Tracheal epithelial cell (primary cell): ENCODE data around the gene TDO2. TPM values are rescaled to one million over a fixed set of nuclear protein-coding genes. Genes with fewer than 3 reads are reported as not detected.

Experiments
- total RNA-seq: library from RNA; depleted of rRNA; stranded (reverse); fragments of >200 nt; gene quantifications from 2 replicates; pipeline ENCODE4 v1.2.1, GENCODE V29; 2014

Gene TDO2
- under 0.01 TPM in 1 of 2 replicates, not detected in the other for total RNA-seq

DNA sequence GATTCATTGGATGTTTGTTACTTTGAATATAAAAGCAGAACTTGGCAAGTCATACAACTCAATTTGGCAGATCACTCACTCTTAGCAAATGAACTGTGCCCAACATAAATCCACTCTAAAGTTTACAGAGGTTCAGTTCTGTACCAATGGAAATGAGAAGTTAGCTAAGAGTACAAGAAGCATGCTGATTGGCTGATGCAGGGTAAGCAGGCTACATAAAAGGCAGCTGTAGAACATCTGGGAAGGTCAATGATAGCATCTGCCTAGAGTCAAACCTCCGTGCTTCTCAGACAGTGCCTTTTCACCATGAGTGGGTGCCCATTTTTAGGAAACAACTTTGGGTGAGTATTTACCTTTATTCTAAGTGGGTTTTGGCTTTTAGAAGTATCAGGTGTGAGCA is at the start of gene TDO2:
Gene TDO2, plus strand, starts transcription at position 244 of the 400 bp plus-strand sequence. Its CDS starts 63 bp downstream, at position 307.

DNA sequence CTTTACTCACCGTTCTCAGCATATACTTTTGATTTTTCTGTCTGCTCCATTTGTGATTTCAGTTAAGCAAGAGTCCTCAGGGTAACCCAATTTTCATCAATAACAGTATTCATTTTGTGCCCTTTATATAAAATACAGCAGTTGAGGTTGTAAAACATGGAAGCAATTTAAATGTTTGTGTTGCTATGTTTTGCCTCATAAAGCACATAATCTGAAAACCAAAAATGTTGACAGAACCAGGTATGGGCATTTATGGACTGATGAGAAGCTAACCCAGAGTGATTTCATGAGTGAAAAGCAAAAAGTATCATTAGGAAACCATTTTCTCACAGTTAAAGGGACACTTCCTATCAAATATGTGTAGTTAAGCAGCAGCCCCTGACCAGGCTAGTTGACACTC is 37.3 kb upstream of the TDO2 start, which contains the start of gene ASIC5:
Gene ASIC5, minus strand, starts transcription at position 101 of the 400 bp plus-strand sequence. Its CDS starts 51 bp downstream, at position 50.

DNA sequence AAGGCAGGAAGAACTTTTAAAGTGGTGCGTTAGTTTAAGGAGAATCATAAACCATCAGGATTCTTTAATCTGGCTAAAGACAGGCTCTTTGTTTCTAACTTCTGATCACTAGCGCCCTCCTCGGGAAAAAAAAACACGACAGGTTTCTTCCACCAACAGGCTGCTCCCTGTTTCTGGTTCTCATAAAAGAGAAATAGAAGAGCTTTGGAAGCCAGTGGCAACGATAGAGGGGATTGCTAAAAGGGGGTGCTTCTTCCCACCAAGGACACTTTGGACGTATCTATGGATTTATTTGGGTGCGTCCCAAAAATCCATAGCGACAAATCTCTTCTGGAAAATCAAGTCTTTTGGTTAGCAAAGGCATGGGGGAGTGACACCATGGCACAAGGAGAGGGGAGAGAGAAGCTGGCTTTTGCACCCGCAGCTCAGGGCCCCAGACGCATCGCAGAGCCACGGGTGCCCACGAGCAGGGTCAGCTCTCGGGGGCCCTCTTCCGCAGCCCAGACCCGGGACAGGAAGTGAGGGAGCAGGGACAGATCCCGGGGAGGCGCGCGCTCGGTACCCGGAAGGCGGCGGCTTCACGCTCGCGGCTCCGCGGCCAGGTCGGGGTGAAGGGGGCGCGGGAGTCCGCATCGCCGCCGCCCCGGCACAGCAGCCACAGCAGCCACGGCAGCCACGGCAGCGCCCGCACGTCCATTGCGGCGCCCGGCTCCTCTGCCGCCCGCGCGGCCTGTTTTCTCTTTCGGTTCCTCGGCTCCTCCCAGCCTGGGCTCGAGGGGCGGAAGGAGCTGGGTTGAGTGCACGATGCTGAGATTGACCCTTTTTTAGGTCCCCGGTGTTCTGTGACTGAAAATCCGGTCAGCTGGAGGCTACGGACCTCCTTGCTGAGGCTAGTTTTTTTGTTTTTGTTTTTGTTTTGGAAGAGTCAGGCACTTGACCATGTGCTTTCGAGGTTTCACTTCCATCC is 49.9 kb downstream of the TDO2 start, which contains the start of gene CTSO:
Gene CTSO, minus strand, starts transcription at position 716 of the 967 bp plus-strand sequence. Its CDS starts 19 bp downstream, at position 697.

Other genes with a start within 250 kb of the TDO2 start
- 0.64 and 4.8 TPM in 2 replicates for gene GUCY1A1, start 236.8 kb upstream of the TDO2 start, total RNA-seq
- 1.4 and 1.5 TPM in 2 replicates for gene GUCY1B1, start 144.7 kb upstream of the TDO2 start, total RNA-seq
- not detected in 2 replicates for gene ASIC5, start 37.4 kb upstream of the TDO2 start, total RNA-seq
- 2.6 and 5.5 TPM in 2 replicates for gene CTSO, start 50.2 kb downstream of the TDO2 start, total RNA-seq